C4-2B (cell line): ENCODE data around the gene ACOXL.

Experiments
- H3K27ac ChIP-seq: fragments of 450-650 bp; 2 replicates; pipeline ENCODE4 v1.5.1; 2017
- ZFX ChIP-seq: fragments of 450-650 bp; IDR thresholded peaks from 2 replicates; pipeline ENCODE4 v1.6.1; 2017
- TF ChIP-seq, protein P1 (sequence below): fragments of 450-650 bp; conservative IDR thresholded peaks from 2 replicates; pipeline ENCODE4 v1.5.1; 2017; ENCODE audit warnings: mild to moderate bottlenecking

The ACOXL gene

GRCh38 chr2:110747522-110748488 is 15.4 kb downstream of the ACOXL start:
- no peak for TF ChIP-seq ZFX
- TF ChIP-seq, protein P1, sequence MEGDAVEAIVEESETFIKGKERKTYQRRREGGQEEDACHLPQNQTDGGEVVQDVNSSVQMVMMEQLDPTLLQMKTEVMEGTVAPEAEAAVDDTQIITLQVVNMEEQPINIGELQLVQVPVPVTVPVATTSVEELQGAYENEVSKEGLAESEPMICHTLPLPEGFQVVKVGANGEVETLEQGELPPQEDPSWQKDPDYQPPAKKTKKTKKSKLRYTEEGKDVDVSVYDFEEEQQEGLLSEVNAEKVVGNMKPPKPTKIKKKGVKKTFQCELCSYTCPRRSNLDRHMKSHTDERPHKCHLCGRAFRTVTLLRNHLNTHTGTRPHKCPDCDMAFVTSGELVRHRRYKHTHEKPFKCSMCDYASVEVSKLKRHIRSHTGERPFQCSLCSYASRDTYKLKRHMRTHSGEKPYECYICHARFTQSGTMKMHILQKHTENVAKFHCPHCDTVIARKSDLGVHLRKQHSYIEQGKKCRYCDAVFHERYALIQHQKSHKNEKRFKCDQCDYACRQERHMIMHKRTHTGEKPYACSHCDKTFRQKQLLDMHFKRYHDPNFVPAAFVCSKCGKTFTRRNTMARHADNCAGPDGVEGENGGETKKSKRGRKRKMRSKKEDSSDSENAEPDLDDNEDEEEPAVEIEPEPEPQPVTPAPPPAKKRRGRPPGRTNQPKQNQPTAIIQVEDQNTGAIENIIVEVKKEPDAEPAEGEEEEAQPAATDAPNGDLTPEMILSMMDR: no peak
- peak overlapping the region; percentile 72 for H3K27ac ChIP-seq

GRCh38 chr2:110748489-110748867 is 16.1 kb downstream of the ACOXL start:
- TF ChIP-seq, protein P1: no peak
- TF ChIP-seq ZFX: no peak
- peak overlapping the region; percentile 72 for H3K27ac ChIP-seq

DNA sequence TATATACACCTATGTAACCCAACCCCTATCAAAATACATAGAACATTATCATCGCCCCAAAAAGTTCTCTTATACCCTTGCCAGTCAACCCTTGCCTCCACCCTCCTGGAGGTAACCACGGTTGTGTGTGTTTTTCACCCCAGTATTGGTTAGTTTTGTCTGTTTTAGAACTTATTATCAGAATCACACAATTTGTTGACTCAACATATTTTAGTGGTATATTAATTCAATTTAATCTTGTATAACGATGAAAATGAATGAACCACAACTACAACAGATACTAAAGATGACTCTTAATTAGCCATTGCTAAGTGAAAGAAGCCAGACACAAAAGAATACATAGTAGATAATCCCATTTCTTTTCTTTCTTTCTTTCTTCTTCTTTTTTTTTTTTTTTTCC is 19.3 kb downstream of the ACOXL start:
- TF ChIP-seq ZFX: no peak
- TF ChIP-seq, protein P1: no peak
- H3K27ac ChIP-seq: no peak overlapping the region

DNA sequence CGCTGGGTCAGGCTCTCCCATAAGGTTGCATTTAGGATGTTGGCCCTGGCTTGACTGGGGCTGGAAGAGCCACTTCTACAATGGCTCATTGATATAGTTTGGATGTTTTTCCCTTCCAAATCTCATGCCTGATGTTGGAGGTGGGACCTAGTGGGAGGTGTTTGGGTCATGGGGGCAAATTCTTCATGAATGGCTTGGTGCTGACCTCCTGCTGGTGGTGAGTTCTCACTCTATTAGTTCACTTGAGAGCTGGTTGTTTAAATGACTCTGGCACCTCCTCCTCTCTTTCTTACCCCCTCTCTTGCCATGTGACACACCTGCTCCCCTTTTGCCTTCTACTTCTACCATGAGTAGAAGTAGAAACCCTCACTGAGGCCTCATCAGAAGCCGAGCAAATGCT is 20.5 kb downstream of the ACOXL start:
- H3K27ac ChIP-seq: no peak overlapping the region
- no peak for TF ChIP-seq ZFX
- TF ChIP-seq, protein P1: no peak

GRCh38 chr2:110755491-110756078 is 23.2 kb downstream of the ACOXL start:
- TF ChIP-seq, protein P1: peak; percentile 77
- TF ChIP-seq ZFX: no peak
- H3K27ac ChIP-seq: no peak overlapping the region

DNA sequence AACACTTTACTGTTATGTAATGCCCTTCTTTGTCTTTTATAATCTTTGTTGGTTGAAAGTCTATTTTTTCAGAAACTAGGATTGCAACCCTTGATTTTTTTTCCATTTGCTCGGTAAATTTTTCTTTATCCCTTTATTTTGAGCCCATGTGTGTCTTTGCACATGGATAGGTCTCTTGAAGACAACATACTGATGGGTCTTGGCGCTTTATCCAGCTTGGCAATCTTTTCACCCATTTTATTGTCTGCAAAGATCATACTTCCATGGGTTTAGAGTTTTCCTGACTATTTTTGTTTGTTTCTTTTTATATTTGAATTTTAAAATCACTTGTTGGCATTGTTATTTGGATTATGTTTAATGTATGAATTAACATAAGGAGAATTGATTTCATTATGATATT is 27.0 kb downstream of the ACOXL start:
- no peak overlapping the region for H3K27ac ChIP-seq
- TF ChIP-seq ZFX: no peak
- TF ChIP-seq, protein P1: no peak

DNA sequence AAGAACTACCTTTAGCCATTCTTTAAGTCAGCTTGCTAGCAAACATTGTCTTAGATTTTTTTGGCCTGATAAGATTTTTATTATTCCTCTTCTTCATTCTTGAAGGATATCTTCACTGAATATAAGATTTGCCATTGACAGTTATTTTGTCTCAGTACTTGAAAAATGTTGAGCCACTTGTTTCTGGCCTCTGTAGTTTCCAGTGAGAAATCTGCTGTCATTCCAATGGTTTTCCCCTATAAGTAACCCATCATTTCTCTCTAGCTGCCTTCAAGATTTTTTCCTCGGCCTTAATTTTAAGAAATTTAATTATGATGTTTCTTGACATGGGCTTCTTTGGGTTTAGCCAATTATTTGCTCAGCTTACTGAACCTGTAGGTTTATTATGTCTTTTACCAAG is 32.6 kb downstream of the ACOXL start:
- TF ChIP-seq, protein P1: no peak
- TF ChIP-seq ZFX: no peak
- H3K27ac ChIP-seq: no peak overlapping the region
